GM12872 (cell line): ENCODE results near the gene RPL13.

Experiments
- CTCF ChIP-seq: IDR thresholded peaks from 3 replicates; pipeline ENCODE4 v1.5.1; 2011; ENCODE audit warnings: low read depth, mild to moderate bottlenecking, low read length, moderate library complexity; ENCODE audit not compliant: insufficient read depth

RPL13 gene

GRCh38 chr16:89552329-89552728, 8.2 kb upstream of the RPL13 start:
- no peak for TF ChIP-seq CTCF

GRCh38 chr16:89552913-89553312, 7.6 kb upstream of the RPL13 start:
- no peak for TF ChIP-seq CTCF

- TF ChIP-seq CTCF: no peak
These were observed 6.7 kb upstream of the RPL13 start for GRCh38 chr16:89553733-89554132.

DNA sequence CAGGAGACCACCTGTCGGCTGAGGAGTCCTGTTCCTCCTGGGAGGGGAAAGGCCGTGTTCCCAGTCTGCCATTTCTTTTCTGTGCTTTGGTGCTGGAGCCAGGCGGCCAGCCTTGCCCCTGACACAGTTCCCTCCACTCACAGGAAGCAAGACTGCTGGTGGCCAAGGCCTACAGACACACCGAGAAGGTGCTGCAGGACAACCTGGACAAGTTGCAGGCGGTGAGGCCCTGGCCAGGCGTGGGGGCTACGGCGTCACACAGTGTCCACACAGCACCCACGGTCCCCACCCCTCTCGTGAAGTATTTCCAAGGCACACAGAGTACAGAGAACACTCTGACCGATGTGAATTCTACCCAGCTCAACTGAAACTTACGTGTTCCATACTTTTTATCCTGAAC, 6.1 kb upstream of the RPL13 start:
- TF ChIP-seq CTCF: no peak

GRCh38 chr16:89555265-89555664, 5.2 kb upstream of the RPL13 start:
- no peak for TF ChIP-seq CTCF

GRCh38 chr16:89555780-89556179, 4.7 kb upstream of the RPL13 start:
- TF ChIP-seq CTCF: no peak

DNA sequence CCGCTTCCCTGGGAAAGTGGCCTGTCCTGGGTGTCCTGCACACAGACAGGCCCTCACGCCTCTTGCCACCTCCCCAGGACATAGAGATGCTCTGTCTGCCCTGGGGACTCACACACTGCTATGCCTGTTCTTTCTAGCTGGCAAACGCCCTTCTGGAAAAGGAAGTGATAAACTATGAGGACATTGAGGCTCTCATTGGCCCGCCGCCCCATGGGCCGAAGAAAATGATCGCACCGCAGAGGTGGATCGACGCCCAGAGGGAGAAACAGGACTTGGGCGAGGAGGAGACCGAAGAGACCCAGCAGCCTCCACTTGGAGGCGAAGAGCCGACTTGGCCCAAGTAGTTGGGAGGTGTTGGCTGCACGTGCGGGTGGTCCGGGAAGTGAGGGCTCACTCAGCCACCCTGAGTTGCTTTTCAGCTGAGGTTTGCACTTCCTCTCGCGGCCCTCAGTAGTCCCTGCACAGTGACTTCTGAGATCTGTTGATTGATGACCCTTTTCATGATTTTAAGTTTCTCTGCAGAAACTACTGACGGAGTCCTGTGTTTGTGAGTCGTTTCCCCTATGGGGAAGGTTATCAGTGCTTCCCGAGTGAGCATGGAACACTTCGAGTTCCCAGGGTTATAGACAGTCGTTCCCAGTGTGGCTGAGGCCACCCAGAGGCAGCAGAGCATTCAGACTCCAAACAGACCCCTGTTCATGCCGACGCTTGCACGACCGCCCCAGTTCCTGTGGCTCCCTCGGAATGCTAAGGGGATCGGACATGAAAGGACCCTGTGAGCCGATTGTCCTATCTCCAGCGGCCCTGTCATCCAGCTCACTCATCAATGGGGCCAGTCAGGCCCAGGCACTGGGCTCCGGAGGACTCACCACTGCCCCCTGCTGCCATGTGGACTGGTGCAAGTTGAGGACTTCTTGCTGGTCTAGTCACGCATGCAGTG, 3.5 kb upstream of the RPL13 start:
- peak; percentile 97 for TF ChIP-seq CTCF
